ENCODE measurements around the gene PCDH9.

DNA sequence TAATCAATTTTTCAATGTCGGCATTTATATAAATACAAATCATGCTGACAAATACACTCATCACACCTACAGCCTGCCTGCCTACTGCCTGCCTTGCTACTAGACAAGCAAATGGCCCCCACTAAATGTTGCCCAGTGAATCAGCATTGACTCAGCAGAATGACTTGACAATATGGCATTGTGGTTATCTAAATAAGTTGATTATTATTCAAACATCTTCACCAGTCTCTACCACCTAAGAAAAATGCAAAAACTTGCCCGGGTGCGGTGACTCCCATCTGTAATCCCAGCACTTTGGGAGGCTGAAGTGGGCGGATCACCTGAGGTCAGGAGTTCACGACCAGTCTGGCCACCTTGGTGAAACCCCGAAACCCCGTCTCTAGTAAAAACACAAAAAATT lies 296.1 kb downstream of the PCDH9 start:
- TF ChIP-seq, protein P1, sequence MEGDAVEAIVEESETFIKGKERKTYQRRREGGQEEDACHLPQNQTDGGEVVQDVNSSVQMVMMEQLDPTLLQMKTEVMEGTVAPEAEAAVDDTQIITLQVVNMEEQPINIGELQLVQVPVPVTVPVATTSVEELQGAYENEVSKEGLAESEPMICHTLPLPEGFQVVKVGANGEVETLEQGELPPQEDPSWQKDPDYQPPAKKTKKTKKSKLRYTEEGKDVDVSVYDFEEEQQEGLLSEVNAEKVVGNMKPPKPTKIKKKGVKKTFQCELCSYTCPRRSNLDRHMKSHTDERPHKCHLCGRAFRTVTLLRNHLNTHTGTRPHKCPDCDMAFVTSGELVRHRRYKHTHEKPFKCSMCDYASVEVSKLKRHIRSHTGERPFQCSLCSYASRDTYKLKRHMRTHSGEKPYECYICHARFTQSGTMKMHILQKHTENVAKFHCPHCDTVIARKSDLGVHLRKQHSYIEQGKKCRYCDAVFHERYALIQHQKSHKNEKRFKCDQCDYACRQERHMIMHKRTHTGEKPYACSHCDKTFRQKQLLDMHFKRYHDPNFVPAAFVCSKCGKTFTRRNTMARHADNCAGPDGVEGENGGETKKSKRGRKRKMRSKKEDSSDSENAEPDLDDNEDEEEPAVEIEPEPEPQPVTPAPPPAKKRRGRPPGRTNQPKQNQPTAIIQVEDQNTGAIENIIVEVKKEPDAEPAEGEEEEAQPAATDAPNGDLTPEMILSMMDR (IDR thresholded peaks at IDR 0.05): no peak
- TF ChIP-seq POLR2AphosphoS5 (IDR thresholded peaks at IDR 0.05) (no peak), EP300 (IDR thresholded peaks at IDR 0.05) (no peak), POLR2A (IDR thresholded peaks at IDR 0.05) (no peak)
